A673 (cell line): ENCODE measurements around the gene ZBTB8OS.

ENCODE experiments used
- EZH2 ChIP-seq: fragments of 200-600 bp; sonication (generic); IDR thresholded peaks from 2 replicates; pipeline ENCODE4 v1.6.1; 2017; ENCODE audit warnings: borderline replicate concordance, low read depth, mild to moderate bottlenecking, mixed read lengths, antibody characterized with exemption, low read length; ENCODE audit not compliant: poor library complexity, severe bottlenecking
- TF ChIP-seq, protein P1 (sequence below): fragments of 300-800, 200-600 bp; sonication (generic); conservative IDR thresholded peaks from 2 replicates; pipeline ENCODE4 v1.5.1; 2017; ENCODE audit warnings: low read depth, mild to moderate bottlenecking, antibody characterized with exemption, low read length, moderate library complexity, mixed read lengths

DNA sequence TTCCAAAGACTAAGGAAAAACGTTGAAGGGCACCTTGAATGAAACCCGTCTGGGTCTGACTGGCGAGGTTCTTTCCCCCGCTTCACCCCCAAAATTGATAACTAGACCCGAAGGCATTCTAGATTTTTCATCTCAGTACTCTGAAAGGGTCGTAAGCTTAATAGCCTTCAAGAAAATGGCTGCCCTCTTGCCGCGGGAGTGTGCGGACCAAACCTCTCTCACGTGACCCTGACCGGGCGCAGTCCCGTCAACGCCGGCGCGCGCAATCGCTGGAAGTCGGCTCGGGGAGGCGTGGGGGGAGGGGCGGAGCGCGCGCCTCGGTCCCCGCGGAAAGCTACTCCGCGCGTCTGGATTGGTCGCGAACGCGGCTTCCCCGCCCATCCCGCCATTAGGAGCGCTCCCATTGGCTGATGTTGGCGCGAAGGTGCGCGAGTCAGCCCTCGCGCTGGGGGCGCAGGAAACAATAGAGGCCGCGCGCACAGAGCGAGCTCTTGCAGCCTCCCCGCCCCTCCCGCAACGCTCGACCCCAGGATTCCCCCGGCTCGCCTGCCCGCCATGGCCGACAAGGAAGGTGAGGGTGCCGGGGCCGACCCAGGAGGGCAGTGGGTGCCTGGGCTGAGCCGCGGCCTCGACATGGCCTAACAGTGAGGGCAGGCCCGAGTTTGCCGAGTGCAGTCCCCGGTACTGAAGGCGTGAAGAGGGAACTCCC, 556 bp upstream of the ZBTB8OS start, which contains the start of gene RBBP4:
- TF ChIP-seq, protein P1, sequence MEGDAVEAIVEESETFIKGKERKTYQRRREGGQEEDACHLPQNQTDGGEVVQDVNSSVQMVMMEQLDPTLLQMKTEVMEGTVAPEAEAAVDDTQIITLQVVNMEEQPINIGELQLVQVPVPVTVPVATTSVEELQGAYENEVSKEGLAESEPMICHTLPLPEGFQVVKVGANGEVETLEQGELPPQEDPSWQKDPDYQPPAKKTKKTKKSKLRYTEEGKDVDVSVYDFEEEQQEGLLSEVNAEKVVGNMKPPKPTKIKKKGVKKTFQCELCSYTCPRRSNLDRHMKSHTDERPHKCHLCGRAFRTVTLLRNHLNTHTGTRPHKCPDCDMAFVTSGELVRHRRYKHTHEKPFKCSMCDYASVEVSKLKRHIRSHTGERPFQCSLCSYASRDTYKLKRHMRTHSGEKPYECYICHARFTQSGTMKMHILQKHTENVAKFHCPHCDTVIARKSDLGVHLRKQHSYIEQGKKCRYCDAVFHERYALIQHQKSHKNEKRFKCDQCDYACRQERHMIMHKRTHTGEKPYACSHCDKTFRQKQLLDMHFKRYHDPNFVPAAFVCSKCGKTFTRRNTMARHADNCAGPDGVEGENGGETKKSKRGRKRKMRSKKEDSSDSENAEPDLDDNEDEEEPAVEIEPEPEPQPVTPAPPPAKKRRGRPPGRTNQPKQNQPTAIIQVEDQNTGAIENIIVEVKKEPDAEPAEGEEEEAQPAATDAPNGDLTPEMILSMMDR, result no peak
- no peak for TF ChIP-seq EZH2
